ENCODE results near the gene MB21D2.
"Not testable (repeated sequence)": the region's sequence is repeated elsewhere in the genome, so short reads cannot be mapped to it uniquely, and the experiment has no call there.

MB21D2 gene

GRCh38 chr3:192794216-192794615, 123.4 kb downstream of the MB21D2 start:
- DNase-seq: no peak

- DNase-seq: not testable (repeated sequence)
These were observed 128.7 kb downstream of the MB21D2 start for GRCh38 chr3:192788816-192789515.

GRCh38 chr3:192778508-192778907, 139.1 kb downstream of the MB21D2 start:
- DNase-seq: no peak

- DNase-seq: not testable (repeated sequence)
These were observed 143.3 kb downstream of the MB21D2 start for GRCh38 chr3:192774341-192774740.

DNA sequence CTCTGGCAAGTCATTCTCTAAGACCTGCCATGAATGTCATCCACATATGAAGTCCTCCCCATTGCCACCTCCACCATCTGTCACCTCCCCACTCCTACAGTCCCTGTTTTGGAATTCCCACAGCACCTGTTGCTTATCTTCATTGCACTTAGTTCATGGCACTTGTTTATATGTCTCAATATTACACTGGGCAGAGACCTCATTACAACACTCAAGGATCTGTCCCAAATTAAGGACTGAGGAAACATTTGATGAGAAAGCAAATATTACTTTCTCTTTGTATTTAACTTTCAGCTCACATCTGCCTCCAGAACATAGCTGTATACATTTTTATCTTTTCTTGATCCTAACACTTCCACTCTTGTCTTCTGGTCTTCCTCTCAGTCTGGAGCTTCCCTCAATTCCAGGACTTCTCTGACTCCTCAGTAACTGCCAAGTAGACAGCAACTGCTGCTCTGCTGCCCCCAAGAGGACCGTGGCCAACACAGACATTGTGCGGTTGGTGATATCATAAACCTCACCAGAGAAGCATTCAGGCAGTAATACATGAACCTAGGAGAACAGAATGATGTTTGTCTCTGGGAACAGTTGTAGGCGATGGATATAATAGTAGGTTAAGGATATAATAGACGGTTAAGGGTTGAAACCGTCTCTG, 145.3 kb downstream of the MB21D2 start:
- DNase-seq: peak in 1 of 2 experiments; percentile 75

- no peak for DNase-seq
These were observed 159.0 kb downstream of the MB21D2 start for GRCh38 chr3:192758654-192759053.

DNA sequence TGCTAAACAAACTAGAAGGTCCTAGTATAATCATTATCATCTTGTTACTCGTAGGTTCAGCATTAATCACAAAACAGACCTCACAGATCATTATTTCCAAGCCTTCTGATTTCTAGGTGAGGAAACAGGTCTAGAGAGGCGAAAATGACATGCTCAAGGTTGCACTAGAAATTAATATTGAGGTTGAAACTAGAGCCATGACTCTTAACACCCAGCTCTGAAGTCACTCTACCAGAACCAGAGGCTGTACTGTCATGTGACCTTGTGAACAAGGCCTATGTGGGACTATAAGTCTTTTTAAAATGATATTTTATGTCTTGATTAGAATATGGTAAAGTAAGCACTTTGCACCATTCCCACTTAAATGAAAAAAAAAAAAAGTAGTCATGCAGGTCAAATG, 166.5 kb downstream of the MB21D2 start:
- no peak for DNase-seq

- no peak for DNase-seq
These were observed 167.5 kb downstream of the MB21D2 start for GRCh38 chr3:192750201-192750600.

- no peak for DNase-seq
These were observed 169.9 kb downstream of the MB21D2 start for GRCh38 chr3:192747746-192748145.

DNA sequence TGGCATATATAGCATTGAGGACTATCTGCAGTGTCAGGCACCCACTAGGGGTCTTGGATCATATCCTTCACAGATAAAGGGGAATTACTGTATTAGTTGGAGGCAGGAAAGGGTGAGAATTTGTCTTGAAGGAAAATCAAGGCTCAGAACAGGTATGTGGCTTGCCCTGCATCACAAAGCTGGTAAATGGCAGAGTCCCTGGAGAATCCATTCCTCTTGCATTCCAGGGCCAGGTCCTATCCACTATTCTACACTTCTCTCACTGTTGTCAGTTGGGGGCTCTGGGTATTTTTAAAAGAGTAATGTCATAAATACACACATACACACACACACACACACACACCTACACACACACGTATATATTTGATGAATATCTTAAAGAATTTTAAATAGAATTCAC, 170.5 kb downstream of the MB21D2 start:
- no peak for DNase-seq
